AG09319 (cell line): ENCODE results near the gene ZIC1.

Experiments
- DNase-seq: peaks from one replicate; pipeline ENCODE4 v3.0.0-alpha.2; 2010; ENCODE audit warnings: low read depth; ENCODE audit errors: extremely low read depth
- TF ChIP-seq, protein P1 (sequence below): IDR thresholded peaks from 2 replicates; pipeline ENCODE4 v1.5.1; 2011; ENCODE audit warnings: low read depth, mild to moderate bottlenecking, inconsistent platforms, low read length, moderate library complexity

ZIC1 gene

DNA sequence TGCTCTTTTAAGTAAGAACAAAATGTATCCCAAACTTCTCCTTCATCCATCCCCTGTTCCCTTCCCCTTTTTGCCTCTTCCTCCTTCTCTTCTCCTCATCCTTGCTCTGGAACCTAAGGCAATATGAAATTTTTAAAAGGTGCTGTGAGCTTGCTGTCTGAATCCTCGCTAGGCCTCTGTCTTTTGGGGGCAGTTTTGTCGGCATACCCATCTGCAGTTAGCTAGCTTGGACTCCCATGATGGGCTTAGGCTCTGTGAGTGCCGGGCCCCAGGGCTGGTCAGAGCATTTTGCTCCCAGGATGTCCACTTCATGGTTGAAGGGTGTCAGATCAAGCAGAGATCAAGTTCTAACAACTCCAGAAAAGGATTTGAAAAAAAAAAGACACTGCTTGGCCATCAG, 18.6 kb downstream of the ZIC1 start:
- DNase-seq: no peak
- TF ChIP-seq, protein P1, sequence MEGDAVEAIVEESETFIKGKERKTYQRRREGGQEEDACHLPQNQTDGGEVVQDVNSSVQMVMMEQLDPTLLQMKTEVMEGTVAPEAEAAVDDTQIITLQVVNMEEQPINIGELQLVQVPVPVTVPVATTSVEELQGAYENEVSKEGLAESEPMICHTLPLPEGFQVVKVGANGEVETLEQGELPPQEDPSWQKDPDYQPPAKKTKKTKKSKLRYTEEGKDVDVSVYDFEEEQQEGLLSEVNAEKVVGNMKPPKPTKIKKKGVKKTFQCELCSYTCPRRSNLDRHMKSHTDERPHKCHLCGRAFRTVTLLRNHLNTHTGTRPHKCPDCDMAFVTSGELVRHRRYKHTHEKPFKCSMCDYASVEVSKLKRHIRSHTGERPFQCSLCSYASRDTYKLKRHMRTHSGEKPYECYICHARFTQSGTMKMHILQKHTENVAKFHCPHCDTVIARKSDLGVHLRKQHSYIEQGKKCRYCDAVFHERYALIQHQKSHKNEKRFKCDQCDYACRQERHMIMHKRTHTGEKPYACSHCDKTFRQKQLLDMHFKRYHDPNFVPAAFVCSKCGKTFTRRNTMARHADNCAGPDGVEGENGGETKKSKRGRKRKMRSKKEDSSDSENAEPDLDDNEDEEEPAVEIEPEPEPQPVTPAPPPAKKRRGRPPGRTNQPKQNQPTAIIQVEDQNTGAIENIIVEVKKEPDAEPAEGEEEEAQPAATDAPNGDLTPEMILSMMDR: no peak

DNA sequence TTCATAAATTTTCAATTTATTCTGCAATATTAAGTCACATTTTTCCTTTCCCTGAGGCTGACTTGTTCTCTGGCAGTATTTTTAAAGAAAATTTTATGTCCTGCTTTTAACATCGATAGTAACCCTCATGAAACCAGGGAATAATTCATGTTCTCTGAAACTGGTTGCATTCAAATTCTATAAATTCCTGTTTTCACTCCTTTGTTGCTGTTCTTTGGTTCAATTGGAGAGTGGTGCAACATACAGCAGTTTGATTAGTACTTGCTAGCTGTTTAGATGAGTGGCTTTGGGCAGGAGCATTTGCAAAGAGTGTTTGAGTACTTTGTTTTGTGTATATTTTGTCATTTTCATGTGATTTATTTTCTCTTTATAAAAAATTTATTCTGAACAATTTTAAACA, 19.2 kb downstream of the ZIC1 start:
- TF ChIP-seq, protein P1: no peak
- DNase-seq: no peak

DNA sequence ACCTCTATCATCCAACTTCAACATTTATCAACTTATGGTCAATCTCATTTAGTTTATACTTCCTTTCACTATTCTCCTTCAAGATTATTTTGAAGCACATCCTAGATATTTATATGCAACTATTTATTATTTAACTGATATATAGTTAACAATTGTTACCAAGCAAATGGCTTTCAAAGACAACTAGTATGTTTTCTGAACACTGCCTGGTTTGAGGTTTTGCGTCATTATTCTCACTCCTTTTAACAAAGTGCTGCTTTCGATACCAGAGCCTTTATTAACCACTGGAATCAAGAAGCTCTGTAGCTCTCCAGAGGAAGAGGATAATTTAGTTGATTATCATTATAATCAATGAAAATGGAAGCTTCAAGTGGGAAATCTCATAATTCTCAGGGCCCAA, 19.6 kb downstream of the ZIC1 start:
- TF ChIP-seq, protein P1: no peak

DNA sequence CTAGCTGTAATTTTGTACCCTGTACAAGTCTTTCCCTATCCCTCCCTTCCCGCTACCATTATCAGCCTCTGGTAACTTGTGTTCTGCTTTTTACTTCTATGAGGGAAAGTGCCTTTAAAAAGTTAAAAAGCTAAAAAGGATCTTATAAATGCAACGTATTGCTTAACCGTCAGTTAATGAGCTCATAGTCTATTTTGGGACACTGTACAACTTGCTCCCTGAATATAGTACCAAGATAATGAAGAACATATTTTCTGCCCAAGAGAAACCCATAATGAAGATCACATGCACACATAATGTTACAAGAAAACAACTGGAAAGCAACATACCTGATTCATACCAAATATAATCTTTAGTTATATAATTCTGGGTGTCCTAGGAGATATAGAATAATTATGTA, 22.6 kb downstream of the ZIC1 start:
- TF ChIP-seq, protein P1: no peak
- peak; percentile 2 for DNase-seq

More for the DNA sequence above, 19.6 kb downstream of the ZIC1 start:
- no peak for DNase-seq

DNA sequence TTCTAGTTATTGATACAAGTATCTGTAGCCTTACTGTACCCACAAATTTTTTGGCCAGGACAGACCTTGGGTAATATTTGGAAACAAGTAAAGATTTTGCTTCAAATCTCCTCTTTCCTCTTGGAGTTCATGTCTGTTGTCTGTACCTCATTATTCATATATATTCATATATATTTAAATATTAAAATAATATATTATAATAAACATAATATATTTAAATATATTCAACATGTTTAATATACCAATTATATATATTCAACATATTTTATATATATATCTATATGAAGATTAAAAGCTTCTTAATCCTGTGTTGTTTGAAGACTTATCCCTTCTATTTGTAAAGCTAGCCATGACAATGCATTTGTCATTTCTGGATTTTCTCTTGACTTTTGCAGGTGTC, 38.1 kb downstream of the ZIC1 start:
- no peak for DNase-seq
- TF ChIP-seq, protein P1: no peak

DNA sequence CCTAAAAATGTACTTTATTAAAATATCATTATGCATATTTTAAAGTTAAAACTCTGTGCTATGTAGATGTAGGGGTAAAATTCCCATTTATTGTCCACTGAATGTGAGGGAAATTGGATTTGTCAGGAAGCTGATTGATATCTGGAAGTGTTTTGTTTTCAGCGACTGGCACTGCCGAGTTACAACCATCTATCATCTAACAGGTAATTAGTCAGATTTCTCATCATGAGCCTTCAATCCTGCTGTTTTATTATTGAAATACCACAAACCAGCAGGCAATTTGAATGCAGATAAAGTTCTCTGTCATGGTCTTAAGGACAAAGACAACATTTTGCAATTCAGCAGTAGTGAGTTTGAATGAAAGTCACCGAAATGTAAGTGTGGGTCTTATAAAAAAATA, 40.5 kb downstream of the ZIC1 start:
- TF ChIP-seq, protein P1: no peak
- DNase-seq: no peak

DNA sequence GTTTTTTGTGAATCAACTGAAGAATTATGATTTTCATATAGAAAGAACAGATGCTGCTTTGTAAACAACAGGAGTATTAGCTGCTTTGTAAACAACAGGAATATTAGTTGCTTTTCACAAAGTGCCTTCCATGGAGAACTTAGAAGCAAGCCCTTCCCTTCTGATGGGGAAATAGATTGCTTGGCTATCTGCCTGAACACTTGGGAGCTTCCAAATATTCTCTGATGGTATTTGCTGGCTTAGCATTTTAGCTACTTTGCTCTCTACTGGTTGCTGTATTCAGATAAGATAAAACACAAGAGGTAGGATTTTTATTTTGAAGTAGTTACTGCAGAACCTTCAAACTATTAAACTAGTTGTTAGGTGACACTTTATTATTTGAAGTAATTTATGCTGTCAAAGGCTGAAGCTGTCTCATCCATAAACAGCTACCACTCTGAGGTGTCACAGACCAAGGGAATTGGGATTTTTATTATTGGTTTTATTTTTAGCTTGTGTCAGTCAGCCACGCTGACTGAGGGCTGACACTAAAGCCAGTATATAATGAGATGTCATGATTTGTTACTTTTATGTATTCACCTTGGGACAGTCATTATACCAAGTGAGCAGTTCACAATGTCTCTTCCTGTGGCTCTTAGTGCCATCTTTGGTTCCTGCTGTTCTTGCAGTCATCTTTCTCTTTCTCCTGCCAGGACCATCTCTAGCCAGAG, 50.0 kb downstream of the ZIC1 start:
- TF ChIP-seq, protein P1: no peak
- no peak for DNase-seq
